DOHH2 (cell line): ENCODE results near the gene KMT5C.

ENCODE experiments used
- H3F3A ChIP-seq: fragments of 200-600 bp; sonication (generic), shearing (Covaris generic); 2 replicates; pipeline ENCODE4 v1.6.0; 2016; ENCODE audit warnings: antibody characterized with exemption, mild to moderate bottlenecking; ENCODE audit not compliant: control insufficient read depth, insufficient read depth
- H3K27ac ChIP-seq: fragments of 200-600 bp; sonication (generic); 2 replicates; pipeline ENCODE4 v1.5.1; 2014; ENCODE audit warnings: low read depth, mild to moderate bottlenecking, low read length, moderate library complexity
- H3K27me3 ChIP-seq: fragments of 200-600 bp; sonication (generic); 2 replicates; pipeline ENCODE4 v1.6.1; 2014; ENCODE audit warnings: mild to moderate bottlenecking, low read length, mixed read lengths; ENCODE audit not compliant: control insufficient read depth
- H3K36me3 ChIP-seq: fragments of 200-600 bp; sonication (generic); 2 replicates; pipeline ENCODE4 v1.6.1; 2014; ENCODE audit warnings: mild to moderate bottlenecking, low read length, moderate library complexity, mixed read lengths; ENCODE audit not compliant: control insufficient read depth
- H3K4me1 ChIP-seq: fragments of 200-600 bp; sonication (generic); 2 replicates; pipeline ENCODE4 v1.6.1; 2014; ENCODE audit warnings: mild to moderate bottlenecking, low read length, mixed read lengths; ENCODE audit not compliant: control insufficient read depth
- H3K4me2 ChIP-seq: fragments of 200-600 bp; sonication (generic); 2 replicates; pipeline ENCODE4 v1.6.0; 2014; ENCODE audit warnings: mild to moderate bottlenecking, low read length, moderate library complexity
- H3K4me3 ChIP-seq: fragments of 200-600 bp; sonication (generic); 2 replicates; pipeline ENCODE4 v1.5.1; 2014; ENCODE audit warnings: mild to moderate bottlenecking, low read length, mixed read lengths
- H3K79me2 ChIP-seq: fragments of 200-600 bp; sonication (generic); 2 replicates; pipeline ENCODE4 v1.6.1; 2014; ENCODE audit warnings: mild to moderate bottlenecking, low read length, mixed read lengths; ENCODE audit not compliant: control insufficient read depth
- H3K9me2 ChIP-seq: fragments of 200-600 bp; sonication (generic); replicated peaks from 2 replicates; pipeline ENCODE4 v1.6.1; 2014; ENCODE audit warnings: mild to moderate bottlenecking, low read length, mixed read lengths; ENCODE audit not compliant: control insufficient read depth
- H3K9me3 ChIP-seq: fragments of 200-600 bp; sonication (generic); 2 replicates; pipeline ENCODE4 v1.6.1; 2014; ENCODE audit warnings: antibody characterized with exemption, low read length, mixed read lengths; ENCODE audit not compliant: control insufficient read depth, insufficient read depth
- H4K20me1 ChIP-seq: fragments of 200-600 bp; sonication (generic); 2 replicates; pipeline ENCODE4 v1.6.0; 2014; ENCODE audit warnings: low read depth, mild to moderate bottlenecking, antibody characterized with exemption, low read length, moderate library complexity; ENCODE audit not compliant: control insufficient read depth, insufficient read depth
- CTCF ChIP-seq: fragments of 200-600 bp; sonication (generic); IDR thresholded peaks from one replicate; pipeline ENCODE4 v1.5.1; 2014; ENCODE audit warnings: antibody characterized with exemption, mild to moderate bottlenecking, low read depth, low read length; ENCODE audit not compliant: poor library complexity, severe bottlenecking
- EZH2phosphoT487 ChIP-seq: fragments of 200-600 bp; sonication (generic); IDR thresholded peaks from 2 replicates; pipeline ENCODE4 v1.6.1; 2017; ENCODE audit warnings: borderline replicate concordance, mild to moderate bottlenecking, antibody characterized with exemption, low read length, moderate library complexity, mixed read lengths

Gene KMT5C

GRCh38 chr19:55344444-55344843 is 4.8 kb downstream of the KMT5C start:
- H3K9me2 ChIP-seq = no peaks in the 10 kb centered on the region
- no peaks in the 10 kb centered on the region for H3F3A ChIP-seq
- no peak overlapping the region for H3K4me3 ChIP-seq
- H3K79me2 ChIP-seq = peaks cover 18% of the 10 kb centered on the region
- TF ChIP-seq CTCF = no peak
- TF ChIP-seq EZH2phosphoT487 = no peak
- H3K9me3 ChIP-seq = no peaks in the 10 kb centered on the region
- H4K20me1 ChIP-seq = 0 out of 2 replicates have a peak, but pooled peaks cover 3% of the 10 kb centered on the region
- no peak overlapping the region for H3K4me2 ChIP-seq
- H3K36me3 ChIP-seq = peaks cover 16% of the 10 kb centered on the region
- H3K4me1 ChIP-seq = peaks cover 14% of the 10 kb centered on the region
- no peaks in the 10 kb centered on the region for H3K27me3 ChIP-seq
- H3K27ac ChIP-seq = no peak overlapping the region

GRCh38 chr19:55345101-55345817 is 5.6 kb downstream of the KMT5C start:
- H3K9me2 ChIP-seq = no peaks in the 10 kb centered on the region
- H3F3A ChIP-seq = no peaks in the 10 kb centered on the region
- no peak overlapping the region for H3K4me2 ChIP-seq
- peaks cover 16% of the 10 kb centered on the region for H3K79me2 ChIP-seq
- H3K27ac ChIP-seq = no peak overlapping the region
- peaks cover 16% of the 10 kb centered on the region for H3K36me3 ChIP-seq
- no peak overlapping the region for H3K4me3 ChIP-seq
- TF ChIP-seq CTCF (no peak), EZH2phosphoT487 (no peak)
- peaks cover 14% of the 10 kb centered on the region for H3K4me1 ChIP-seq
- H3K9me3 ChIP-seq = no peaks in the 10 kb centered on the region
- H3K27me3 ChIP-seq = no peaks in the 10 kb centered on the region
- 0 out of 2 replicates have a peak, but pooled peaks cover 3% of the 10 kb centered on the region for H4K20me1 ChIP-seq

GRCh38 chr19:55345818-55346724 is 6.4 kb downstream of the KMT5C start:
- Histone ChIP-seq H3K9me2 (no peaks in the 10 kb centered on the region), H3K27me3 (no peaks in the 10 kb centered on the region), H3K9me3 (no peaks in the 10 kb centered on the region), H3K4me3 (no peak overlapping the region), H3K4me1 (peaks cover 7% of the 10 kb centered on the region), H3K27ac (no peak overlapping the region), H4K20me1 (0 out of 2 replicates have a peak, but pooled peaks cover 3% of the 10 kb centered on the region), H3K4me2 (no peak overlapping the region), H3K36me3 (peaks cover 16% of the 10 kb centered on the region), H3F3A (no peaks in the 10 kb centered on the region), H3K79me2 (peaks cover 8% of the 10 kb centered on the region)
- TF ChIP-seq CTCF = no peak
- no peak for TF ChIP-seq EZH2phosphoT487
